Kidney glomerular epithelial cell (primary cell): ENCODE measurements around the gene TFB1M.
"Not testable (repeated sequence)": the region's sequence is repeated elsewhere in the genome, so short reads cannot be mapped to it uniquely, and the experiment has no call there.

Experiments
- DNase-seq: peaks from one replicate; lab custom pipeline; 2025; lab: John Stamatoyannopoulos, UW

Gene TFB1M

GRCh38 chr6:155329460-155330132 lies 15.3 kb upstream of the TFB1M start:
- no peak for DNase-seq

DNA sequence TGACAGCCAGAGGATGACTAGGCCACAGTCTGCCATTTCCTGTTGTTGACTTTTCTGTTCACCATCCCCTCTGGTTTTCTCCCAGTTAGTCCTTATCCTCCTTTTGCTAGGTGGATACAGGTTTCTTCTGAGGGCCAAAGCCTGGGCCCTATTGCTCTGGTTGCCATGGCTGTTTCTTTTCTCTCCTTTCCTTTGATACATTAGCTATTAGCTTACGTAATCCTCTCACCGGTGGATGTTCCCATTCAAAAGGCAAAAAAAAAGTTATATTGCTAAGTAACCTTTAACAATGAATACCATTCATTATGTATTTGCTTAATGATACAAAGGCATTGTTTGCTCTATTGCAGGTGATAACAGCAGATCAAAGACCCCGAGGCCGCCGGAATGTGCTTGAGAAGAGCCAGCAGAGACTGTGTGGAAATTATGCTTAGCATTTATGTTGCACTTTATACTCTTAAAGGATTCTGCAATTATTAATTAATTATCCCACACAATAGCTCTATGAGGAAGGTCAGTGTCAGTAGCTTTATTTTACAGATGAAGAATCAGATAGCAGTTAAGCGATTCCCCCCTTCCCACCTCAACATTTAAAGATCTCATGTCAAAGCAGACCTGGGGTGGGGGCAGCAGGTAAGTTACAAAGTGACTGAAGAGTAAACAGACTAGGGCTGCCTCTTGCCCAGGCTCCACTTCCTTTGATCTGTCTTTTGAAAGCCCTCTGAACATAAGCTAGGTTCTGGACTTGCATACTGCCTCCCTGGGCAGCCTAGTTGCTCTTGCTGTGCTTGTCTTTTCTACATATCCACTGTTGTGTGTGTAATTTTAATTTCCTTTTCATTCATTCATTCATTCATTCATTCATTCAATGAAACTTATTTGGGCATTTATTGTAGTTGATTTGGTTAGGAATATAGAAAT lies 14.5 kb upstream of the TFB1M start:
- DNase-seq, result no peak

DNA sequence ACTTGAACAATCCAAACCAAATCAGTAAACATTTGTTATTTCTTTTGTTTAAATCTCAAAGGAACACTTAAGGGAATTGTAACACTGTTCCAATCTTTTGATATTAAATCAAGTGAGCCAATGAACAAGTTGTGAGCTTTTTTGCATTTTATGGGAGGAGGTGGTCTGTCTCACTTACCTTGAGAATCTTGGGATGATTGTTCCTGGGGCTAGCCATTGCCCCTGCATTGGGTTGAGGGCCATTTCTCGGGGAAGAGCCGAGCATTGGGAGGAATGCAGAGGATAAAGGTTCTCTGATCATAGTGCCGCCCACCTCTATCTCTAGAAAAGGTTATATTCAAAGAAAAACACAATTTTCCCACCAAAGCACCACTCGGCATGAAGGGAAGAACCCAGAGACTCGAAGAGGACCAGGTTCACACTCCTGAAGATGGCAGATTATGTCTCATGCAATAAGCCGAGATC lies 13.8 kb upstream of the TFB1M start:
- DNase-seq, result no peak

GRCh38 chr6:155327326-155328073 lies 13.2 kb upstream of the TFB1M start:
- DNase-seq, result peak; percentile 63

DNA sequence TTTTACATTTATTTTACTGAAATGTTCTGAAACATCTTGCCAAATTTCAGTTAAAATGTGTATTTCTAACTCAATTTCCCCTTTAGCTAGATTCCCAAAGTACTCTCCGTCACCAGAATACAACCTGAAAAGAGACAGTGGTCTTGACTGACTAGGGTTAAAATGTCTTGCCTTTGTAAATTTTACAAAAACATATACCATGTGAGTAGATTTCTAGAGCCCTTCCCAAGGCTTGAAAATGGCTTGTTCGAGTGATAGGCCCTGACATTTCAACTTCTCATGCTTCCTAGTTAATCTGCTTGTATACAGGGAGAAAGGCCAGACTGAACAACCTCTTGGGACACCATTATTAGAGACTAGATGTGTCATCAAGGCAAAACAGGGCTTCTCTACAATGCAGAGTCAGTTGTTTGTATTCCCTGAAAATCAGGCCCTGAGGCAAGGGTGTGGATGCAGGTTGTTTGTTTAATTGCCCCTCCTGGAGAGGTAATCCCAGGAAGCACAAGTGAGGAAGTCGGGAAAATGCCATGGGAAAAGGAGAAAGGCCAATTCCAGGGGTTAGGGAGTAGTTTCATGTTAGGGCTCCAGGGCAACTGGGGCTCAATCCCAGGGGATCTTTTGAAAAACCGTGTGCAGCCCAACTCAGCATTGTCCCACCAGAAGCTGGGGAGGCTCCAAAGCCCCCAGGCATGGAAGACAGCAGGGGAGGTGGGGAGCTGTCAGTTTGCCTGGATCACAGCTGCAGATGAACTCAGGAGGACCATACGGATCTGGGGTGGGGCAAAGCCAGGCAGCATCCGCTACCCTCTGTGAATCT lies 11.6 kb upstream of the TFB1M start:
- DNase-seq, result no peak

DNA sequence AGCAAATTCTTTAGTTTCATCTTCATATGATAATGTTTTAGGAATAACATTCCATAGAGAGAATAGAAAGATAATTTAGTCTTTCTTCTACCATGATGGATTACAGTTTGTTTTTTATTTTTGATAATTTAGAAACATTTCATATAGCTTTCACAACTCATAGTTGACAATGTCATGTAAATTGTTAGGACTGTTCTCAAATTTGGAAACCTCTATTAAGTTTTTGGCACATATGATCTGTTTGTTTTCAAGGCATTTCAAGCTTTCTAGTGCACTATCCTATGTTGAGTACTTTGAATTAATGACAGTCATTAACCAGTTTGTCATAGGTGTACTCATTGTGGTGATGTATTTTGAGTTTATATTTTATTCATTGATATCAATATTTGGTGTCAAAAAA lies 10.7 kb upstream of the TFB1M start:
- no peak for DNase-seq

GRCh38 chr6:155324172-155324571 lies 9.9 kb upstream of the TFB1M start:
- no peak for DNase-seq

GRCh38 chr6:155319902-155320301 lies 5.6 kb upstream of the TFB1M start:
- no peak for DNase-seq

- DNase-seq, result no peak
Observed at GRCh38 chr6:155317186-155317585, 2.9 kb upstream of the TFB1M start.

DNA sequence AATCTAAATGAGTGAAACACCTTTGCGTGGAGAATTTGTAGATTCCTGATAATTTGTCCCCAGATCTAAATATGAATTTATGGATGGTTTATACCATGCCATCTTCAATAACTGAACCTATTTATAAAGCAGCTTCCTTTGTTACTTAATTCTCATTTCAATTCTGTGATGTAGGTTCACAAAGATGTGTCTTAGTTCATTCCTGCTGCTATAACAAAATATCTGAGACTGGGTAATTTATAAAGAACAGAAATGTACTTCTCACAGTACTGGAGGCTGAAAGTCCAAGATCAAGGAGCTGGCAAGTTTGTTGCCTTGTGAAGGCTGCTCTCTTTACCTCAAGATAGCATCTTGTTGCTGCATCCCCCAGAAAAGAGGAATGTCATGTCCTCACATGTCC lies 2.1 kb upstream of the TFB1M start:
- DNase-seq, result no peak

DNA sequence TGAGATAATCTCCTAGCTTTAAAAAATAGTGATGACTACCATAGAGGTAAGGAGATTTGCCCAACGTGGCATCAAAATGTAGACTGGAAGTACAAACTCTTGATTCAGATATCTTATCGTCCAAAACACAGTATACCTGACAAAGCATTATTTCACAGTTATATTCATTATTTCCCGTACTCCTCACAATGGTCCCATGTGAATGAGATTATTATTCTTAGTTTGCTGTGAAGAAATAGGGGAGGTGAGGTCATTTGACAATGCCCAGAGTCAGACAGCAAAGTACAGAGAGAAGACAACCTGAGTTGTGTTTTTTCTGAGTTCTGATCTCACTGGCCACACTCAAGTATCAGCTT lies 1.2 kb upstream of the TFB1M start:
- peak; percentile 35 for DNase-seq

GRCh38 chr6:155314773-155315515 lies 660 bp upstream of the TFB1M start:
- peak; percentile 96 for DNase-seq

DNA sequence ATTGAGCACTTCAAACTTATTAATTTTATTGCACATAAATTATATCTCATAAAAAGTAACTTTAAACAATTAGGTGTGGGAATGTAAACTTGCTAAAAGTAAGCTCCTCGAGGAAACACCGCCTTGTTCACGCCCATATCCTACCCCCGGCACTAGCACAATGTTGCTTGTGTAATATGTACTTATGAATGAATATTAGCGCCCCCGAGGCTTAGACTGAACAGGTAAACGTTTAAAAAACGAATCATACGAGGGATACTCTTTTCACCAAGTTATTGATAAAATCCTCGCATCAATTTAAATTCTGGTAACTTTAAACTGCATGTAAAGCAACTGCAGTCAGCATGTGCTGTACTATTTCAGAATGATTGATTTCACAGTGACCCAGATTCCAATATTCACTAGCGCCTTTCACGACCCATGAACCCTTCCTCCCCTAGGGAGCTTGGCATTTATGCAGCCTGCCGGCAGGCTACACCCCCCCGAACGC lies 637 bp downstream of the TFB1M start:
- no peak for DNase-seq

DNA sequence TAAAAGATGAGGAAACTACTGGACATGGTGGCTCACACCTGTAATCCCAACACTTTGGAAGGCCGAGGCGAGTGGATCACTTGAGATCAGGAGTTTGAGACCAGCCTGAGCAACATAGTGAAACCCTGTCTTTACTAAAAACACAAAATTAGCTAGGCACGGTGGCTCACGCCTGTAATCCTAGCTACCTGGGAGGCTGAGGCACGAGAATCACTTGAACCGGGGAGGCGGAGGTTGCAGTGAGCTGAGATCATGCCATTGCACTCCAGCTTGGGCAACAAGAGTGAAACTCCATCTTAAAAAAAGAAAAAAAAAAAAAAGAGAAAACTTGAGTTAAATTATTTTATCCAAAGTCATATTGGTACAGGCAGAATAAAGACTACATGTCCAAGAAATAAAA lies 1.3 kb downstream of the TFB1M start:
- not testable (repeated sequence) for DNase-seq

DNA sequence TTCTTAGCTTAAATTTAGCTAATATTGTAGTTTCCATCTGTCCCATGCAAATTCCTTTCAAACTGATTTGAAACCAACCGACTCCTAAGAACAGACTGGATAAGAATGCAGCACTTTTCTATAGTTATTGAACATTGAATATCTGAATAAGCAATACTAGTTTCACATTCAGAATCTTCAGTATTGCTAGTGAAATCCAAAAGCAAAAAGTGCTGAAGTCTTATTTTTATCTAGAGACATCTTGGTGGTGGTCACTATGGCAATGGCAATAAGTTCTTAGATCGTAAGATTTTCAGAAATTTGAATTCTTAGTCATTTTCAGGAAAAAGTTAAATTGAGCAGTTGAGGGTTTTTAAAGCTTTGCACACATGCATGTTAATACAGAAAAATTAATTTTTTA lies 2.7 kb downstream of the TFB1M start:
- no peak for DNase-seq

- DNase-seq, result no peak
Observed at GRCh38 chr6:155311086-155311485, 3.2 kb downstream of the TFB1M start.

DNA sequence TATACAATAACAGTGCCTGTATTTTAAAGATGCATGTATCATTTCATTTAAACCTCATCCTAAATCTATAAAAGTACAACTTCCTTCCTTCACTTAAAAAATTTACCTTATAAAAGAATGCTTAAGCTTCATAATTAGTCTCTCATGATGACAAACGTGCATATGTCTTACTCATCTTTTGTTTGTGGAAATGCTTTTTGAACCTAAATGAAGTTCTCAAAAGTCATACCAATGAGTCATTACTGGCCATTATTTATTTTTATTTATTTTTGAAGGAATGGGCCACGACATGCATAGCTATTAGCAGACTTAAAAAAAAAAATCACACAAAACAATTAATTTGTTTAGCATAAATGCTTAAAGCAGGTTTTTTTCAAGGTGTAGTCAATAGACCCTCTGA lies 3.7 kb downstream of the TFB1M start:
- no peak for DNase-seq

- DNase-seq, result no peak
Observed at GRCh38 chr6:155309150-155309549, 5.1 kb downstream of the TFB1M start.

- no peak for DNase-seq
Observed at GRCh38 chr6:155306958-155307357, 7.3 kb downstream of the TFB1M start.

- no peak for DNase-seq
Observed at GRCh38 chr6:155303361-155303870, 10.9 kb downstream of the TFB1M start.

GRCh38 chr6:155301867-155302266 lies 12.4 kb downstream of the TFB1M start:
- no peak for DNase-seq
